ENCODE results near the gene AKAP13.

Gene AKAP13

DNA sequence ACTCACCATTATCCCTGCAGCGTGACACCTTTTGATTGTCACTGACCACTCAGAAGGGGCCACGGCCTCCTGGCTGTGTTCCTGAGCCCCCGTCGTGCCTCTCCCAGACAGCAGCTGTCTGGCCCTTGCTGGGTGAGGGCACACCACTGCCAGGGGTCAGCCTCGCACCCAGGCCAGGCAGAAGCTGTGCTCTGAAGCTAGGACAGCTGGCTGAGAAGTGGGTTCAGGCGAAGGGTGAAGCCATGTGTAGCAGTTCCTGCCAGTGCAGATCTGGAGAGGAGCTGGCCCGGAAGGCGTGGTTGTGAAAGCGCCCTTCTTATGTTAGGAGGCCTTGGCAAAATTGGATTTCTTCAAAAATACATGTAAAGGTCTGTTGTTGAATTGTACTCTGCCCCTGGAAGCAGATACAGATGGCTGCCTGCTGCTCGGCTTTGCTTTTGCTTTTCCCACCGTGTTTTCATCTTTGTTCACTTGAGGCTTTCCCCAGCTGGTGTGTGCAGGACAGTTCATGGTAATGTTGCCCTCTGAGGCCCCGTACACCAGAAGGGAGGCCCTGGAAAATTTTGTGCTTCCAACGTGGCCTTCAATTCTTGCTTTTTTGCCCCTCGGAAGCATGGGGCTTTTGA lies 365.2 kb downstream of the AKAP13 start:
- POLR2A ChIA-PET: no interaction called here
- TF ChIP-seq TARDBP (IDR thresholded peaks at IDR 0.05) (no peak), NFRKB (IDR thresholded peaks at IDR 0.05) (no peak), SP1 (IDR thresholded peaks at IDR 0.05) (no peak), FOXK2 (IDR thresholded peaks at IDR 0.05) (no peak), SUZ12 (IDR thresholded peaks at IDR 0.05) (no peak), ZNF384 (IDR thresholded peaks at IDR 0.05) (no peak)
- CTCF ChIA-PET: no interaction called here
- DNase-seq (ENCODE audit: extremely low spot score): no peak

- DNase-seq (ENCODE audit: extremely low spot score): no peak
- ChIA-PET POLR2A (no interaction called here), CTCF (interaction anchor here (0.7 kb wide), 1 partner anchor 112 kb away, joined by 3 read pairs; no protein-coding TSS in a partner anchor)
- TF ChIP-seq ELF4 (IDR thresholded peaks at IDR 0.05) (no peak), TARDBP (IDR thresholded peaks at IDR 0.05) (no peak), PKNOX1 (IDR thresholded peaks at IDR 0.05) (no peak), FOXM1 (IDR thresholded peaks at IDR 0.05; ENCODE audit: borderline replicate concordance) (no peak), ZNF384 (IDR thresholded peaks at IDR 0.05) (no peak), FOXK2 (IDR thresholded peaks at IDR 0.05) (no peak), SUZ12 (IDR thresholded peaks at IDR 0.05) (no peak), HDGF (IDR thresholded peaks at IDR 0.05; ENCODE audit: borderline replicate concordance) (no peak), FOXA1 (IDR thresholded peaks at IDR 0.05) (no peak), BHLHE40 (IDR thresholded peaks at IDR 0.05; ENCODE audit: borderline replicate concordance) (no peak), LEF1 (IDR thresholded peaks at IDR 0.05; ENCODE audit: borderline replicate concordance) (no peak), SP1 (IDR thresholded peaks at IDR 0.05) (no peak), L3MBTL2 (conservative IDR thresholded peaks at IDR 0.05) (no peak), CTBP1 (IDR thresholded peaks at IDR 0.05; ENCODE audit: borderline replicate concordance) (no peak), NFRKB (IDR thresholded peaks at IDR 0.05) (no peak)
Measured at GRCh38 chr15:85746641-85747040, 366.2 kb downstream of the AKAP13 start.

GRCh38 chr15:85748176-85748575 lies 367.8 kb downstream of the AKAP13 start:
- POLR2A ChIA-PET: no interaction called here
- CTCF ChIA-PET: no interaction called here
- no peak for TF ChIP-seq BHLHE40 (IDR thresholded peaks at IDR 0.05; ENCODE audit: borderline replicate concordance)
- TF ChIP-seq TARDBP (IDR thresholded peaks at IDR 0.05): no peak
- no peak for TF ChIP-seq PKNOX1 (IDR thresholded peaks at IDR 0.05)
- TF ChIP-seq FOXM1 (IDR thresholded peaks at IDR 0.05; ENCODE audit: borderline replicate concordance): no peak
- TF ChIP-seq CTBP1 (IDR thresholded peaks at IDR 0.05; ENCODE audit: borderline replicate concordance): no peak
- no peak for TF ChIP-seq NFRKB (IDR thresholded peaks at IDR 0.05)
- no peak for TF ChIP-seq SP1 (IDR thresholded peaks at IDR 0.05)
- TF ChIP-seq SUZ12 (IDR thresholded peaks at IDR 0.05): no peak
- TF ChIP-seq L3MBTL2 (conservative IDR thresholded peaks at IDR 0.05): no peak
- no peak for TF ChIP-seq HDGF (IDR thresholded peaks at IDR 0.05; ENCODE audit: borderline replicate concordance)
- no peak for TF ChIP-seq ZNF384 (IDR thresholded peaks at IDR 0.05)
- no peak for TF ChIP-seq LEF1 (IDR thresholded peaks at IDR 0.05; ENCODE audit: borderline replicate concordance)
- no peak for TF ChIP-seq FOXK2 (IDR thresholded peaks at IDR 0.05)
- TF ChIP-seq FOXA1 (IDR thresholded peaks at IDR 0.05): no peak
- no peak for TF ChIP-seq ELF4 (IDR thresholded peaks at IDR 0.05)
- no peak for TF ChIP-seq ARNT (IDR thresholded peaks at IDR 0.05)
- no peak for DNase-seq (ENCODE audit: extremely low spot score)

GRCh38 chr15:85748729-85749128 lies 368.3 kb downstream of the AKAP13 start:
- TF ChIP-seq ZNF384 (IDR thresholded peaks at IDR 0.05) (no peak), ARNT (IDR thresholded peaks at IDR 0.05) (no peak), FOXA1 (IDR thresholded peaks at IDR 0.05) (no peak), L3MBTL2 (conservative IDR thresholded peaks at IDR 0.05) (no peak), PKNOX1 (IDR thresholded peaks at IDR 0.05) (no peak), FOXK2 (IDR thresholded peaks at IDR 0.05) (no peak)
- ChIA-PET POLR2A (no interaction called here), CTCF (no interaction called here)
- no peak for DNase-seq (ENCODE audit: extremely low spot score)

DNA sequence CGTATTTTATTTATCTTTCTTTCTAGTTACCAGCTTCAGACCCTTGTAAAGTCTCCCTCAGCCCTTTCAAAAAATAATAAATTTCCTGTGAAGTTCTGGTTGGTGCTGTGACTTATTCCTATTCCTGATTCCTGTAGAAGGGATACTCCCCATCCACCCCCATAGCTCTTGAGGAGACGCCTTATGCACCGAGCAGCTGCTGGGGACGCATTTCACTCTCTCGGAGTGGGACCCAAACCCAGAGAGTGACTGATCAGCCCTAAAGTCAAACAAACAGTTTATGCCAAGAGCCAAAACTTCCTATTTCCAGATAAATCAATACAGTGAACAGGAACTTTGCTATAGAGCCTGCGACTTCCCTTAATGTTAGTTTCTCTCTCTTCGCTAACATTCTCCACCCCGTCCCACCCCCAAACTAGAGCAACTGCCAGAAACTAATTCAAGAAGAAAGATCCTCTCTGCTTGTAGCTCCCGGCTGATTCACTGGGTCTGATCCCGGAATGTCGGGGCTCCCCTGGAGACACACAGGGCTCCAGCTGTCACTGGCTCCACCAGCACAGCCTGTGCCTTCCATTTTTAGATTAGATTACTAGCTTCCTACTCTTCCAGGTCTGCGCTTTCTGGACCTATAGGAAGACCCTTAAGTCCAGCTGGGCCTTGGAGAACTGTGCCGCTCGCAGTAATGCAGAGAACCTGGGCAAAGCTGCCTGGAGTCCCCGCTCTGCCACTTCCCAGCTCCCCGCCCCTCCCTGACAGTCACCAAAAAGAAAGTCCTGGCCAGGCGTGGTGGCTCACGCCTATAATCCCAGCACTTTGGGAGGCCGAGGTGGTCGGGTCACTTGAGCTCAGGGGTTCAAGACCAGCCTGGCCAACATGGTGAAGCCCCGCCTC lies 369.1 kb downstream of the AKAP13 start:
- DNase-seq (ENCODE audit: extremely low spot score): no peak
- ChIA-PET POLR2A (no interaction called here), CTCF (no interaction called here)
- TF ChIP-seq SP1 (IDR thresholded peaks at IDR 0.05) (no peak), BHLHE40 (IDR thresholded peaks at IDR 0.05; ENCODE audit: borderline replicate concordance) (no peak), LEF1 (IDR thresholded peaks at IDR 0.05; ENCODE audit: borderline replicate concordance) (no peak), HDGF (IDR thresholded peaks at IDR 0.05; ENCODE audit: borderline replicate concordance) (no peak), PKNOX1 (IDR thresholded peaks at IDR 0.05) (no peak), FOXM1 (IDR thresholded peaks at IDR 0.05; ENCODE audit: borderline replicate concordance) (no peak), ELF4 (IDR thresholded peaks at IDR 0.05) (no peak), CTBP1 (IDR thresholded peaks at IDR 0.05; ENCODE audit: borderline replicate concordance) (no peak), ZNF384 (IDR thresholded peaks at IDR 0.05) (no peak)

Measured in HEK293T (cell line).